AG10803 (cell line): ENCODE data around the gene DDAH1.

Experiments
- DNase-seq: peaks from one replicate; pipeline ENCODE4 v3.0.0; 2010; ENCODE audit warnings: low read depth
- H3K4me3 ChIP-seq: 2 replicates; pipeline ENCODE4 v1.5.1; 2011; ENCODE audit warnings: mild to moderate bottlenecking, low read length, control low read depth
- TF ChIP-seq, protein P1 (sequence below): conservative IDR thresholded peaks from 2 replicates; pipeline ENCODE4 v1.5.1; 2011; ENCODE audit warnings: mild to moderate bottlenecking, low read length, control low read depth, inconsistent platforms

Gene DDAH1

DNA sequence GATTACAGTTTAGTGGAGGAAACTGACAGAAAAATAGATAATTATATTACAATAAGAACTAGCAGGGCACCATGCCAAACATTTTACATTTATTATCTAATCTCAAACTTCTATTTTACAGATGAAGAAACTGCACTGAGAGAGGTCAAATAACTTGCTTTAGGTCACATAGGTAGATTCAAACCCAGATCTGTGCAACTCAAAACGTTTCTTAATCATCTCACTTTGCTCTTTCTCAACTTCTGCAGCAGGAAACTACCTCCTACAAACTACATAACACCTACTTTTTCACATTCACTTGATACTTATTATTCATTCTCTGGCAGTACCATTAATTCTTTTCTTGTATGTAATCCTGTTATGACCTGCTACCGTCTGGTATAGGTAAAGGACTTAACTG is 138.6 kb downstream of the DDAH1 start:
- TF ChIP-seq, protein P1, sequence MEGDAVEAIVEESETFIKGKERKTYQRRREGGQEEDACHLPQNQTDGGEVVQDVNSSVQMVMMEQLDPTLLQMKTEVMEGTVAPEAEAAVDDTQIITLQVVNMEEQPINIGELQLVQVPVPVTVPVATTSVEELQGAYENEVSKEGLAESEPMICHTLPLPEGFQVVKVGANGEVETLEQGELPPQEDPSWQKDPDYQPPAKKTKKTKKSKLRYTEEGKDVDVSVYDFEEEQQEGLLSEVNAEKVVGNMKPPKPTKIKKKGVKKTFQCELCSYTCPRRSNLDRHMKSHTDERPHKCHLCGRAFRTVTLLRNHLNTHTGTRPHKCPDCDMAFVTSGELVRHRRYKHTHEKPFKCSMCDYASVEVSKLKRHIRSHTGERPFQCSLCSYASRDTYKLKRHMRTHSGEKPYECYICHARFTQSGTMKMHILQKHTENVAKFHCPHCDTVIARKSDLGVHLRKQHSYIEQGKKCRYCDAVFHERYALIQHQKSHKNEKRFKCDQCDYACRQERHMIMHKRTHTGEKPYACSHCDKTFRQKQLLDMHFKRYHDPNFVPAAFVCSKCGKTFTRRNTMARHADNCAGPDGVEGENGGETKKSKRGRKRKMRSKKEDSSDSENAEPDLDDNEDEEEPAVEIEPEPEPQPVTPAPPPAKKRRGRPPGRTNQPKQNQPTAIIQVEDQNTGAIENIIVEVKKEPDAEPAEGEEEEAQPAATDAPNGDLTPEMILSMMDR: no peak
- no peak overlapping the region for H3K4me3 ChIP-seq
- DNase-seq: no peak

DNA sequence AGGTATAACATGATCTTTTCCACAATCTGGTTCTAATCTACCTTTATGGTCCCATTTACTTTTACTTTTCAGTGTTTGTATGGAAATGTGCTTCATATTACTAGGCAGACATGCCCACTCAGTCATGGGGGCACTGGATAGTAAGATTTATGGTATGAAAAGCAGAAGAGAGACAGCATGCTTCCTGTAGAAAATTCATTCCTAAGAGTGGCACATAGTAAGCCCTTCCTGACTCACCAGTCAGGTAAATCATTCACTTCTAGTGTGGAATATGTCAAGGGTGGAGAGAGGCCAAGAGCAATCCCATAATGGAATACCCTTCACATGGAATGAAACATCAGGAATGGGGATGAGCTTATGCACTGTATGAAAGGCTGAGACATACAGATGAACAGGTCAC is 139.0 kb downstream of the DDAH1 start:
- DNase-seq: no peak
- TF ChIP-seq, protein P1: no peak
- no peak overlapping the region for H3K4me3 ChIP-seq

DNA sequence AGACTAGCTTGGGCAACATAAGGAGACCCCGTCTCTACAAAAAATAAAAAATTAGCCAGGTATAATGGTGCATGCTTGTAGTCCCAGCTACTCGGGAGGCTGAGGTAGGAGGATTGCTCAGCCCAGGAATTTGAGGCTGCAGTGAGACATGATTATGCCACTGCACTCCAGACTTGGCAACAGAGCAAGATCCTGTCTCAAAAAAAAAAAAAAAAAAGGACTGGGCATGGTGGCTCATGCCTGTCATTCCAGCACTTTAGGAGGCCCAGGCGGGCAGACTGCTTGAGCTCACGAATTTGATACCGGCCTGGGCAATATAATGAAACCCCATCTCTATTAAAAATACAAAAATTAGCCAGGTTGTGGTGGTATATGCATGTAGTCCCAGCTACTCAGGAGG is 141.2 kb downstream of the DDAH1 start:
- no peak for DNase-seq
- TF ChIP-seq, protein P1: no peak
- H3K4me3 ChIP-seq: no peak overlapping the region

DNA sequence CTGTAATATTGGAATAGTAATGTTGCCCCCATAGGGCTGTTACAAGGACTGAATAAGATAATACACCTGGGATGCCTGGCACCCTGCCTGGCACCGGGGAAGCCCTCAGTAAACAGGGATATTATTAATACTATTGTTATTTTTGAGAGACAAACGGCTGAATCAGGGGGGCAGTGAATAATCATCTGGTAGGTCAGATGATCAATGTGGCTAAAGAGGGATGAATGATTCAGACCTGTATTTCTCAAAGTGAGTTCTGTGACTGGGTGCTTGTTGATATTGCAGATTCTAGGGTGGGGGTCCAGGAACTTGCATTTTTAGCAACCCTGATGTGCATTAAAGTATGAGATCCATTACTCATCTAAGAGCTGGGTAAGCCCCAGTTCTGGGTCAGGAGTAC is 142.3 kb downstream of the DDAH1 start:
- no peak overlapping the region for H3K4me3 ChIP-seq
- DNase-seq: no peak
- TF ChIP-seq, protein P1: no peak

DNA sequence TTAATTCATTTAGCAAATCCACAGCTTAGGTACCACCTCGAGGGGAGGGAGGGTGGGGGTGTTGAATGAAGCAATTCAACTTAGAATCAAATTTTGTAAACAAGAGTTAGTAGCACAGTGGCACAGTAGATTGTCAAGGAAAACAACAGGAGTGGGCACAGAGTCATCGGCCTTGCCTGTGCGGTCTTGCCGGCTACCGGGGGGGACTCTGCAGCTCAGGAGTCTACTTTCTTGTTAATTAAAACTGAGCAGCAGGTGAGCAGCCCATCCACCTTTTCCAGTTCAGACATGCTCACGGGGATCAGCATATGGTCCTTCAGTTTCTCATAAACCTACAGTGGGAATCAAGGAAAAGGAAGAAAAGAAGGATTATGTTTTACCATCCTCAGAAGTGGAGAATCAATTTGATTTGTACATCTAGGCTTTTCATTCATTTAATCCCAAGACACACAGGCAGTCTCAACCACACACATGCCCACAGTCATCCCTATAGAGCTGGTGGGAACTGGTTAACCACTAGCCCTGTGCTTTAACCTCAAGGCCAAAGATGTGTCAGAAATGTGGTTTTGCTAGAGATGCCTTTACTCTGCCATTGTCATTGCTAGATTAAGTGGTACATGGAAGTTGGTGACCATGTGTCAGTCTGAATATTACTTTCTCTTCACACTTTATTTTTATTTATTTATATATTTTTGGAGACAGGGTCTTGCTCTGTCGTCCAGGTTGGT is 143.6 kb downstream of the DDAH1 start:
- DNase-seq: peak; percentile 83
- no peak overlapping the region for H3K4me3 ChIP-seq
- TF ChIP-seq, protein P1: no peak

DNA sequence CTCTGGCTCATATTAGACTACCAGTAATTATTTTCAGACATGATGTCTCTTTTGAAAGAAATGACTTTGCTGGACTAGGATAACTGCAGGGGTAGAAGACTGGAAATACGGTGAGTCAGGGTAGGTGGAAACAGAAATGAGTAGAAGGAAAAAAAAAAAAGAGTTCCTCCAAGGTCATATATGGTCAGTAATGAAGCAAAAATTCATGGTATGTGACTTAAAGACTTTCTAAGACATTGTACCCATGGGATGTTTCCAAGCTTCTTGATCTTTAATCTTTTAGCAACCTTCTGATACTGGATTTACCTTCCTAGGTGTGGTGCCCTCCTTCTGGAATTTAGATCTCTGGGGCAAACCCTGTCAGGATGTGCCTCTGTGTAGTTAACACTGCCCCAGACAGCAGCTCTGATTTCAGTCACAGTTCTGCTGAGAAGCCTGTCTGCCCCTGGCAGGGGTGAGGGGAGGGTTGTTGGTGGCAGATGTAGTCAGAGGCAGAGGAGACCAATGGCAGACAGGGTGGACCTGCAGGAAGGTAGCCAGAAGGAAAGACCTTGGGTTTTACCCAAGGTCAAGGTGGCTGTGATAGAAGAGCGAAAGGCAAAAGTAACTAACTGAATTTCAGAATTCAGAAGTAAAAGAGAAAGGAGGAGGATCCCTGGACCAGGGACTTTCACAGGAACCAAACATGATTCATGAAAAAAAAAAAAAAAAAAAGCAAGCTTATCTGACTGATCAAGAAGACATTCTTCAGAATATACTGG is 144.4 kb downstream of the DDAH1 start:
- peak; percentile 77 for DNase-seq
- TF ChIP-seq, protein P1: no peak
- H3K4me3 ChIP-seq: no peak overlapping the region

DNA sequence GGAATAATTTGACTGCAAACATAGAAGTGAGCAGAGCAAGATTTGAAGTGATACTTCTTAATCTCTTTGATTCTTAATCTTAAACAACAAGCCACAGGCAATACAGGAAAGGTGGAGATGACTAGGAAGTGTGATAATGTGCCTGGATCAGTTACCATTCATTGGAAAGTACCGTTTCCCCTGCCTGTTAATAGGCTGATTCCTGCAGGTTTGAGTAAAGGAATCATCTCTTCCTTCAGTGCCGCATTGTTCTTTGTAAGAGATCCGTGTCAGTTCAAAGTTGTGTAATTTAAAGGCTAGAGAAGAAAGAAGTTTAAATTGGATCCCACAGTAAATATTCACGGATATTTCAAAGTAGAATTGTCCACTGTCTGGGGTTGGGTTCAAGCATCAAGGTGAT is 145.0 kb downstream of the DDAH1 start:
- no peak for DNase-seq
- TF ChIP-seq, protein P1: no peak
- H3K4me3 ChIP-seq: no peak overlapping the region
